Neutrophil (primary cell): ENCODE measurements around the gene BTRC.

Experiments
- H3K27ac ChIP-seq: fragments of 200-600 bp; sonication (generic); 2 replicates; pipeline ENCODE4 v1.5.1; 2016; ENCODE audit warnings: mild to moderate bottlenecking, moderate library complexity
- H3K27me3 ChIP-seq: fragments of 200-600 bp; sonication (generic); 2 replicates; pipeline ENCODE4 v1.6.0; 2016; ENCODE audit warnings: mild to moderate bottlenecking
- H3K36me3 ChIP-seq: fragments of 200-600 bp; sonication (generic); 2 replicates; pipeline ENCODE4 v1.5.1; 2017
- H3K4me1 ChIP-seq, 2 experiments: fragments of 200-600 bp in 1 of 2; sonication (generic) in 1 of 2; 1 replicate in 1 of 2; 2 replicates in 1 of 2; pipeline versions ENCODE4 v1.5.1 to v1.6.1; 2013 to 2016; ENCODE audit warnings: low read depth in 1 of 2, low read length in 1 of 2, mild to moderate bottlenecking in 1 of 2, moderate library complexity in 1 of 2; ENCODE audit not compliant: control insufficient read depth in 1 of 2, insufficient read depth in 1 of 2
- H3K4me3 ChIP-seq, 2 experiments: fragments of 200-600 bp in 1 of 2; sonication (generic) in 1 of 2; 1 replicate in 1 of 2; 2 replicates in 1 of 2; pipeline ENCODE4 v1.5.1; 2013 to 2016; ENCODE audit warnings: low read depth in 1 of 2, low read length in 1 of 2, mild to moderate bottlenecking in 1 of 2, moderate library complexity in 1 of 2
- H3K9me3 ChIP-seq: fragments of 200-600 bp; sonication (generic); 2 replicates; pipeline ENCODE4 v1.5.1; 2016
- TF ChIP-seq, protein P1 (sequence below): fragments of 200-600 bp; sonication (generic); IDR thresholded peaks from 2 replicates; pipeline ENCODE4 v1.5.1; 2016; ENCODE audit warnings: antibody characterized with exemption

The BTRC gene

DNA sequence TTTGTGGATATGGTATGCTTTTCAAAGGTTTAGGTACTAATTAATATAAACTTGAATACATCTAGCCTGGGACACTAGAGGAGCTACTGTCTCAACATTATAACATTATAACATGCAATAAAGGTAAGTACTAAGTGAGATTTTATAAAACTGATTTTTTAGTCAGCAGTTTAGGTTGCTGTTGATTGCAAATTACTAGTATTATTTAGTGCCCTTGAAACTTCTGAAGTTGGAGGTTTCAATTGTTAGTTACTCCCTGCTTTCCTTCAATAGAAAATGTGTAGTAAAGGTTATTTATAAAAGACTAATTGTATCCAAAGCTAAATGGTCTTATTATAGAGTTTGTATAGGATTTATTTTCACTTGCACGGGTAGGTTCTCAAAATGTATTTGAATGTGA lies 138.8 kb downstream of the BTRC start:
- no peaks in the 10 kb centered on the region for H3K36me3 ChIP-seq
- H3K27ac ChIP-seq, result no peak overlapping the region
- peaks cover 5 to 8% of the 10 kb centered on the region in 2 experiments for H3K4me1 ChIP-seq
- TF ChIP-seq, protein P1, sequence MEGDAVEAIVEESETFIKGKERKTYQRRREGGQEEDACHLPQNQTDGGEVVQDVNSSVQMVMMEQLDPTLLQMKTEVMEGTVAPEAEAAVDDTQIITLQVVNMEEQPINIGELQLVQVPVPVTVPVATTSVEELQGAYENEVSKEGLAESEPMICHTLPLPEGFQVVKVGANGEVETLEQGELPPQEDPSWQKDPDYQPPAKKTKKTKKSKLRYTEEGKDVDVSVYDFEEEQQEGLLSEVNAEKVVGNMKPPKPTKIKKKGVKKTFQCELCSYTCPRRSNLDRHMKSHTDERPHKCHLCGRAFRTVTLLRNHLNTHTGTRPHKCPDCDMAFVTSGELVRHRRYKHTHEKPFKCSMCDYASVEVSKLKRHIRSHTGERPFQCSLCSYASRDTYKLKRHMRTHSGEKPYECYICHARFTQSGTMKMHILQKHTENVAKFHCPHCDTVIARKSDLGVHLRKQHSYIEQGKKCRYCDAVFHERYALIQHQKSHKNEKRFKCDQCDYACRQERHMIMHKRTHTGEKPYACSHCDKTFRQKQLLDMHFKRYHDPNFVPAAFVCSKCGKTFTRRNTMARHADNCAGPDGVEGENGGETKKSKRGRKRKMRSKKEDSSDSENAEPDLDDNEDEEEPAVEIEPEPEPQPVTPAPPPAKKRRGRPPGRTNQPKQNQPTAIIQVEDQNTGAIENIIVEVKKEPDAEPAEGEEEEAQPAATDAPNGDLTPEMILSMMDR, result no peak
- no peaks in the 10 kb centered on the region for H3K9me3 ChIP-seq
- H3K27me3 ChIP-seq, result no peaks in the 10 kb centered on the region
- no peak overlapping the region for H3K4me3 ChIP-seq

DNA sequence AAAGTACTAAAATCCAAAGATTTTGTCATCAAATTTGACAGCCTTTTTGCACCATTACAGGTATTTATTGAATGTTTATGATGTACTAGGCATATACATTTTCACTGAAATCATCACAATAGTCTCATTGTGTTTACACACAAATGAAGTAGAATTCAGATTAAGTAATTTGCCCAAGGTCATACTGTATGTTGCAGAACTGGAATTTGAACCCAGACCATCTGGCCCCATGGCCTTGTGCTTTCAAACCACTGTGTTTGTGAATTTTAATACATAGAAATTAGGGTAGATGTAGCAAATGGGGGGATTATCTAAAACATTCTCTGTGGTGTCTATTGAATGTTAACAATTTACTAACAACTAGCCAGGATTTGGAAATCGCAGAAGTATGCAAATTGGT lies 139.3 kb downstream of the BTRC start:
- H3K9me3 ChIP-seq, result no peaks in the 10 kb centered on the region
- H3K36me3 ChIP-seq, result no peaks in the 10 kb centered on the region
- H3K4me3 ChIP-seq, result no peak overlapping the region
- no peak overlapping the region for H3K27ac ChIP-seq
- peaks cover 5 to 8% of the 10 kb centered on the region in 2 experiments for H3K4me1 ChIP-seq
- TF ChIP-seq, protein P1, result no peak
- H3K27me3 ChIP-seq, result no peaks in the 10 kb centered on the region

DNA sequence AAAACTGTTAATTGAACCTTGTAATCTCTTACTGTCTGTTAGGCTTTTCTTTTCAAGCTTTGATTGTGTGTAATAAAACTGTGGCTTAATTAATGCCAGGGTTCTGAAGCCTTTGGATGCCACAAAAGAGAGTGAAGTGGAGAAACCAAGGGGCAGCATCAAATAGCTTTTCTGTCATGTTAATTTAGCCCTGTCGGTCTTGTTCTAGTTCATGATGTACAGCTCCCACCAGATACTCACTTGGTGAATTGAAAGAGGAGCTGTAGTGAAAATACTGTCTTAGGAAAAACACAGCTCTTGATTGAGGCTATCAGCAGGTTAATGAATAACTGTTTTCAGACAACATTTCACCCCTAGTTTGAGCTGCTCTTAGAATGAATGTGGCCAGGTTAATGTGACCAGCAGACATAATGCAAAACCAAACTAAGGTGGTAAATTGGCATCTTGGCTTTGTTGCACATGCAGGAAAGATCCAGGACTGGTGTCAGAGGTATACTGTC lies 139.9 kb downstream of the BTRC start:
- Histone ChIP-seq H3K27ac (no peak overlapping the region), H3K27me3 (no peaks in the 10 kb centered on the region), H3K4me3 (no peak overlapping the region), H3K9me3 (no peaks in the 10 kb centered on the region), H3K4me1 (peaks cover 5 to 7% of the 10 kb centered on the region in 2 experiments), H3K36me3 (no peaks in the 10 kb centered on the region)
- TF ChIP-seq, protein P1, result no peak

DNA sequence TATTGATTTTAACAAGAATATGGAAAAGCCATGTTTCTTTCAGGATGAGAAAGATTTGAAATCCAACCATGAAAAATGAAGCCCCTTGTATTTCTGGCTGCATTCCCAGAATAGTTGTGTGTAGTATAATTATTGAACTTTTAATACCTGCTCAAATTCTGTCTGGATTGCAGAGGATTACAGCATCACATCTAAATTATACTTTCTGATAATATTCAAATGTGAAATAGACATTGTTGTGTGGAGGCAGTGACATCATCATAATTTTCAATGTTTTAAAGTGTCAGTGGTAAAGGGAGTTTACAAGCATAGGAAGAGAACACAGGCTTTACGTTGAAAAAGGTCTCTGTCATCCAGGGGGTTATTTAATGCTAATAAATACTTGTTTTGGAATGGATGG lies 140.7 kb downstream of the BTRC start:
- Histone ChIP-seq H3K4me3 (no peak overlapping the region), H3K4me1 (peaks cover 0 to 5% of the 10 kb centered on the region in 2 experiments), H3K9me3 (no peaks in the 10 kb centered on the region), H3K36me3 (no peaks in the 10 kb centered on the region), H3K27ac (no peak overlapping the region), H3K27me3 (no peaks in the 10 kb centered on the region)
- TF ChIP-seq, protein P1, result no peak

DNA sequence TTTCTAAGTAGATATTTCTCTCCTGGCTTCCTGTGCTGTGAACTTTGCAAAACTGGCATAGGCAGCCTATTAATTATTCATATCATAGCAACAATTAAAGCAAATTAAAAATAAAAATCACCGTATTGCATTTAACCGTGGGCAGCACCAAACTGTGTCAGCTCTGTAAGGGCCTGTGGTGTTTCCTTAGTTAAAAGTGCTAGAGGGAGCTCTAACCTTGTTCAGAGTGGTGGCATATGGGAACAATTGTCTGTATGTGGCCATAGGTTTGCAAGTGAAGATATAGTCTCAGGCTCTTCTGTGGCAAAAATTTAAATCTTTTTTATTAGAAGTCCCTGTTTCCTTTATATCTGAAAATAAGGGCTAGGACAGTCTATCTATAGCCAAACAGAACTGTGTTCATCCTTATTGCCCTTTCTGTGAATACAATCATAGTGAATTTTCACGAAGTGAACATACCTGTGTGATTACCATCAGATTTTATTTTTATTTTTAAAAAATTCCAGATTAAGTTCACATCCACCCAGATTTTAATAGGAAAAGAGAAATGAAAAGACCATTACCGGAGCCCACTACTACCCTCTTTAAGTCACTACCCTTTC lies 141.5 kb downstream of the BTRC start:
- no peak overlapping the region for H3K4me3 ChIP-seq
- TF ChIP-seq, protein P1, result no peak
- no peaks in the 10 kb centered on the region for H3K36me3 ChIP-seq
- H3K27me3 ChIP-seq, result no peaks in the 10 kb centered on the region
- no peak overlapping the region for H3K27ac ChIP-seq
- H3K4me1 ChIP-seq, result no peaks in the 10 kb centered on the region
- H3K9me3 ChIP-seq, result no peaks in the 10 kb centered on the region
